ENCODE data around the gene PSKH1.

The PSKH1 gene

GRCh38 chr16:67942510-67943255, 49.6 kb downstream of the PSKH1 start:
- DNase-seq, result no peak

- no peak for DNase-seq
Observed at GRCh38 chr16:67943256-67943618, 50.2 kb downstream of the PSKH1 start.

GRCh38 chr16:67943619-67944504, 50.8 kb downstream of the PSKH1 start, which contains the start of gene LCAT:
Gene LCAT (minus strand): TSS chr16:67944120. CDS start chr16:67944101, 19 bp downstream.
- DNase-seq, result no peak

- DNase-seq, result no peak
Observed at GRCh38 chr16:67944690-67945391, 51.8 kb downstream of the PSKH1 start.

GRCh38 chr16:67945392-67945933, 52.4 kb downstream of the PSKH1 start:
- no peak for DNase-seq

- DNase-seq, result no peak
Observed at GRCh38 chr16:67946128-67946569, 53.1 kb downstream of the PSKH1 start.

- DNase-seq, result no peak
Observed at GRCh38 chr16:67946966-67947558, 54.0 kb downstream of the PSKH1 start.

GRCh38 chr16:67948015-67948414, 55.0 kb downstream of the PSKH1 start:
- DNase-seq, result no peak

- DNase-seq, result no peak
Observed at GRCh38 chr16:67949645-67950044, 56.6 kb downstream of the PSKH1 start.

GRCh38 chr16:67950335-67950843, 57.3 kb downstream of the PSKH1 start:
- DNase-seq, result no peak

- DNase-seq, result no peak
Observed at GRCh38 chr16:67951485-67951884, 58.4 kb downstream of the PSKH1 start.

GRCh38 chr16:67953641-67954375, 60.8 kb downstream of the PSKH1 start:
- no peak for DNase-seq

GRCh38 chr16:67954421-67955196, 61.6 kb downstream of the PSKH1 start:
- DNase-seq, result no peak

GRCh38 chr16:67957622-67958021, 64.6 kb downstream of the PSKH1 start:
- no peak for DNase-seq

GRCh38 chr16:67959536-67960329, 66.7 kb downstream of the PSKH1 start:
- no peak for DNase-seq

GRCh38 chr16:67961551-67961957, 68.5 kb downstream of the PSKH1 start:
- no peak for DNase-seq

GRCh38 chr16:67962135-67962534, 69.1 kb downstream of the PSKH1 start:
- no peak for DNase-seq

- no peak for DNase-seq
Observed at GRCh38 chr16:67963292-67963661, 70.2 kb downstream of the PSKH1 start.

- no peak for DNase-seq
Observed at GRCh38 chr16:67963662-67964321, 70.7 kb downstream of the PSKH1 start.

Measured in inflammatory macrophage treated with lipopolysaccharide for 4 hours (primary cell).